COR-L47 (cell line): ENCODE data around the gene DOCK2.

Experiments used
- DNase-seq: peaks from one replicate; lab custom pipeline; 2025; lab: John Stamatoyannopoulos, UW

The DOCK2 gene

GRCh38 chr5:169905017-169905416, 267.9 kb downstream of the DOCK2 start:
- no peak for DNase-seq

GRCh38 chr5:169906745-169907649, 269.9 kb downstream of the DOCK2 start:
- peak; percentile 76 for DNase-seq

GRCh38 chr5:169908864-169909263, 271.8 kb downstream of the DOCK2 start:
- no peak for DNase-seq

- no peak for DNase-seq
Measured at GRCh38 chr5:169909945-169910344, 272.9 kb downstream of the DOCK2 start.

GRCh38 chr5:169910393-169910792, 273.3 kb downstream of the DOCK2 start:
- DNase-seq = no peak

GRCh38 chr5:169911448-169912212, 274.6 kb downstream of the DOCK2 start:
- DNase-seq = peak; percentile 44

- DNase-seq = no peak
Measured at GRCh38 chr5:169913479-169913878, 276.4 kb downstream of the DOCK2 start.

- DNase-seq = no peak
Measured at GRCh38 chr5:169914766-169915165, 277.7 kb downstream of the DOCK2 start.

GRCh38 chr5:169917500-169917899, 280.4 kb downstream of the DOCK2 start:
- no peak for DNase-seq

GRCh38 chr5:169918228-169918627, 281.2 kb downstream of the DOCK2 start:
- DNase-seq = no peak

- DNase-seq = no peak
Measured at GRCh38 chr5:169920474-169920873, 283.4 kb downstream of the DOCK2 start.

GRCh38 chr5:169921384-169921783, 284.3 kb downstream of the DOCK2 start:
- no peak for DNase-seq

- DNase-seq = no peak
Measured at GRCh38 chr5:169921949-169922348, 284.9 kb downstream of the DOCK2 start.

GRCh38 chr5:169922474-169922873, 285.4 kb downstream of the DOCK2 start:
- DNase-seq = no peak

- no peak for DNase-seq
Measured at GRCh38 chr5:169923988-169924387, 286.9 kb downstream of the DOCK2 start.

- peak; percentile 63 for DNase-seq
Measured at GRCh38 chr5:169933127-169933526, 296.1 kb downstream of the DOCK2 start.

- DNase-seq = no peak
Measured at GRCh38 chr5:169933616-169934015, 296.5 kb downstream of the DOCK2 start.

GRCh38 chr5:169934990-169935389, 297.9 kb downstream of the DOCK2 start:
- DNase-seq = no peak

GRCh38 chr5:169935762-169936161, 298.7 kb downstream of the DOCK2 start:
- DNase-seq = no peak

- no peak for DNase-seq
Measured at GRCh38 chr5:169938439-169938838, 301.4 kb downstream of the DOCK2 start.

GRCh38 chr5:169939731-169940130, 302.7 kb downstream of the DOCK2 start:
- DNase-seq = no peak

- no peak for DNase-seq
Measured at GRCh38 chr5:169941542-169941941, 304.5 kb downstream of the DOCK2 start.

- no peak for DNase-seq
Measured at GRCh38 chr5:169942181-169942580, 305.1 kb downstream of the DOCK2 start.
